ENCODE measurements around the gene MMP25. TPM values are rescaled to one million over a fixed set of nuclear protein-coding genes. Genes with fewer than 3 reads are reported as not detected.
"Not testable (repeated sequence)": the region's sequence is repeated elsewhere in the genome, so short reads cannot be mapped to it uniquely, and the experiment has no call there.

MMP25 gene
- polyA plus RNA-seq, 1 of the 3 experiments (the other 2 are of a cell fraction): 0.03 TPM

- no peak overlapping the region for H3K9ac ChIP-seq
- H3K27me3 ChIP-seq (ENCODE audit: insufficient read depth): no peaks in the 10 kb centered on the region
- TF ChIP-seq, protein P1, sequence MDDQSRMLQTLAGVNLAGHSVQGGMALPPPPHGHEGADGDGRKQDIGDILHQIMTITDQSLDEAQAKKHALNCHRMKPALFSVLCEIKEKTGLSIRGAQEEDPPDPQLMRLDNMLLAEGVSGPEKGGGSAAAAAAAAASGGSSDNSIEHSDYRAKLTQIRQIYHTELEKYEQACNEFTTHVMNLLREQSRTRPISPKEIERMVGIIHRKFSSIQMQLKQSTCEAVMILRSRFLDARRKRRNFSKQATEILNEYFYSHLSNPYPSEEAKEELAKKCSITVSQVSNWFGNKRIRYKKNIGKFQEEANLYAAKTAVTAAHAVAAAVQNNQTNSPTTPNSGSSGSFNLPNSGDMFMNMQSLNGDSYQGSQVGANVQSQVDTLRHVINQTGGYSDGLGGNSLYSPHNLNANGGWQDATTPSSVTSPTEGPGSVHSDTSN (IDR thresholded peaks at IDR 0.05): no peak
- no peak for TF ChIP-seq TAF1 (IDR thresholded peaks at IDR 0.05; ENCODE audit: borderline replicate concordance, low read depth, low read length)
- TF ChIP-seq, protein P2, sequence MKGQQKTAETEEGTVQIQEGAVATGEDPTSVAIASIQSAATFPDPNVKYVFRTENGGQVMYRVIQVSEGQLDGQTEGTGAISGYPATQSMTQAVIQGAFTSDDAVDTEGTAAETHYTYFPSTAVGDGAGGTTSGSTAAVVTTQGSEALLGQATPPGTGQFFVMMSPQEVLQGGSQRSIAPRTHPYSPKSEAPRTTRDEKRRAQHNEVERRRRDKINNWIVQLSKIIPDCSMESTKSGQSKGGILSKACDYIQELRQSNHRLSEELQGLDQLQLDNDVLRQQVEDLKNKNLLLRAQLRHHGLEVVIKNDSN (IDR thresholded peaks at IDR 0.05; ENCODE audit: borderline replicate concordance, low read depth): no peak
- CTCF ChIA-PET: interaction anchor here (1.8 to 3.9 kb wide), 2 partner anchors 32 to 37 kb away, joined by 5 to 26 read pairs; no protein-coding TSS in a partner anchor
- no peak overlapping the region; a peak in 1 of 4 replicates for H3K4me3 ChIP-seq (ENCODE audit: low read depth in 2 of 2, low read length in 1 of 2)
- 85% methylated on average over 4 of the region's 7 CpGs for WGBS (ENCODE audit: low lambda C conversion rate)
- H3K4me2 ChIP-seq: peak overlapping the region; percentile 46; the same call in 1 of the 2 replicates
- H3K27ac ChIP-seq (ENCODE audit: low read depth in 2 of 2, low read length in 1 of 2): no peak overlapping the region
- no peaks in the 10 kb centered on the region for H4K20me1 ChIP-seq (ENCODE audit: insufficient read depth)
- DNase-seq: no peak
- H3K4me1 ChIP-seq (ENCODE audit: control insufficient read depth in 1 of 2, insufficient read depth in 2 of 2, low read depth in 1 of 2, low read length in 1 of 2): no peaks in the 10 kb centered on the region; a peak in 1 of 4 replicates
- POLR2A ChIA-PET: no interaction called here
- H3K9me2 ChIP-seq: no peaks in the 10 kb centered on the region
- no peaks in the 10 kb centered on the region for H3F3A ChIP-seq (replicated peaks; ENCODE audit: insufficient read depth)
- no peaks in the 10 kb centered on the region for H3K79me2 ChIP-seq (ENCODE audit: insufficient read depth)
- no peak overlapping the region for H2AFZ ChIP-seq (ENCODE audit: low read depth)
- H3K36me3 ChIP-seq (replicated peaks in 1 of 2; ENCODE audit: control insufficient read depth in 1 of 2, insufficient read depth in 2 of 2, low read length in 1 of 2): no peaks in the 10 kb centered on the region
- H3K9me3 ChIP-seq: no peaks in the 10 kb centered on the region
Observed at GRCh38 chr16:3066440-3066748, 20.0 kb downstream of the MMP25 start.

DNA sequence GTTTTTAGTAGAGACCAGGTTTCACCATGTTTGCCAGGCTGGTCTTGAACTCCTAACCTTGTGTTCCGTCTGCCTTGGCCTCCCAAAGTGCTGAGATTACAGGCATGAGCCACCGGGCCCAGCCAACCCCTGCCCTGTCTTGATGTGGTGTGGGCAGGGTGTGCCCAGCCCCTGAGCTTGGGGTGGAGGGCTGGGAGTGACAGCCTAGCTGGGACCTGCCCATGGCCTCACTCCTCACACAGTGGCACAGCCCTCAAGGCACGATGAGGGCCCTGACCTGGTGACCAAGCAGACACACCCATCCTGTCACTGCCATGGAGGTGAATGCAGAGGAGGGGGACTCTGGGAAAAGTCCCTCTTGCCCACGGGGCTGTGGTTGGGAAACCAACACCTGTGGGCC is 22.1 kb downstream of the MMP25 start:
- no peak for DNase-seq
- WGBS (ENCODE audit: low lambda C conversion rate): 100% methylated on average over 1 of the region's 4 CpGs
- Histone ChIP-seq H4K20me1 (ENCODE audit: insufficient read depth) (no peaks in the 10 kb centered on the region), H3K36me3 (replicated peaks in 1 of 2; ENCODE audit: control insufficient read depth in 1 of 2, insufficient read depth in 2 of 2, low read length in 1 of 2) (no peaks in the 10 kb centered on the region), H2AFZ (ENCODE audit: low read depth) (no peak overlapping the region), H3K4me2 (no peak overlapping the region), H3K27me3 (ENCODE audit: insufficient read depth) (no peaks in the 10 kb centered on the region; the same call in 1 of the 2 replicates), H3K4me3 (ENCODE audit: low read depth in 2 of 2, low read length in 1 of 2) (no peak overlapping the region), H3K79me2 (ENCODE audit: insufficient read depth) (no peaks in the 10 kb centered on the region), H3K4me1 (ENCODE audit: control insufficient read depth in 1 of 2, insufficient read depth in 2 of 2, low read depth in 1 of 2, low read length in 1 of 2) (no peaks in the 10 kb centered on the region; a peak in 1 of 4 replicates), H3K9me2 (no peaks in the 10 kb centered on the region), H3K9me3 (no peaks in the 10 kb centered on the region), H3K9ac (no peak overlapping the region), H3K27ac (ENCODE audit: low read depth in 2 of 2, low read length in 1 of 2) (no peak overlapping the region), H3F3A (replicated peaks; ENCODE audit: insufficient read depth) (no peaks in the 10 kb centered on the region)
- POLR2A ChIA-PET: no interaction called here
- TF ChIP-seq ELF1 (IDR thresholded peaks at IDR 0.05): no peak
- TF ChIP-seq TCF12 (IDR thresholded peaks at IDR 0.05): no peak
- no peak for TF ChIP-seq TAF1 (IDR thresholded peaks at IDR 0.05; ENCODE audit: borderline replicate concordance, low read depth, low read length)
- TF ChIP-seq FOSL2 (IDR thresholded peaks at IDR 0.05; ENCODE audit: borderline replicate concordance, low read depth): no peak
- no peak for TF ChIP-seq IRF3 (IDR thresholded peaks at IDR 0.05; ENCODE audit: low read depth, low read length)
- TF ChIP-seq POLR2AphosphoS5 (IDR thresholded peaks at IDR 0.05; ENCODE audit: low read depth, low read length): no peak
- no peak for TF ChIP-seq TEAD4 (IDR thresholded peaks at IDR 0.05; ENCODE audit: borderline replicate concordance, insufficient read depth)
- no peak for TF ChIP-seq SIN3A (IDR thresholded peaks at IDR 0.05; ENCODE audit: borderline replicate concordance, low read depth, low read length)
- TF ChIP-seq ZBTB33 (IDR thresholded peaks at IDR 0.05; ENCODE audit: borderline replicate concordance, low read depth): no peak
- no peak for TF ChIP-seq YY1 (IDR thresholded peaks at IDR 0.05; ENCODE audit: low read depth)
- CTCF ChIA-PET: interaction anchor here (2.9 kb wide), 1 partner anchor 9 kb away, joined by 12 read pairs; no protein-coding TSS in a partner anchor

- H3K9me3 ChIP-seq: not testable (repeated sequence)
Observed at GRCh38 chr16:3069146-3069545, 22.8 kb downstream of the MMP25 start.

More at GRCh38 chr16:3069146-3069545, 22.8 kb downstream of the MMP25 start:
- H3K4me1 ChIP-seq (ENCODE audit: control insufficient read depth in 1 of 2, insufficient read depth in 2 of 2, low read depth in 1 of 2, low read length in 1 of 2); H3K4me2 ChIP-seq; H3K9me2 ChIP-seq; H3K4me3 ChIP-seq (ENCODE audit: low read depth in 2 of 2, low read length in 1 of 2); H3K36me3 ChIP-seq (replicated peaks in 1 of 2; ENCODE audit: control insufficient read depth in 1 of 2, insufficient read depth in 2 of 2, low read length in 1 of 2); H3K27me3 ChIP-seq (ENCODE audit: insufficient read depth); H3K79me2 ChIP-seq (ENCODE audit: insufficient read depth); H2AFZ ChIP-seq (ENCODE audit: low read depth); H4K20me1 ChIP-seq (ENCODE audit: insufficient read depth); H3K27ac ChIP-seq (ENCODE audit: low read depth in 2 of 2, low read length in 1 of 2); DNase-seq; H3F3A ChIP-seq (replicated peaks; ENCODE audit: insufficient read depth); H3K9ac ChIP-seq; POLR2A ChIA-PET: not testable (repeated sequence)
- CTCF ChIA-PET: interaction anchor here (2.9 kb wide), 1 partner anchor 10 kb away, joined by 12 read pairs; no protein-coding TSS in a partner anchor
- WGBS (ENCODE audit: low lambda C conversion rate): 84% methylated on average over 10 of the region's 11 CpGs

Data from SK-N-SH (cell line).